ENCODE results near the gene BHMT2.

Gene BHMT2

DNA sequence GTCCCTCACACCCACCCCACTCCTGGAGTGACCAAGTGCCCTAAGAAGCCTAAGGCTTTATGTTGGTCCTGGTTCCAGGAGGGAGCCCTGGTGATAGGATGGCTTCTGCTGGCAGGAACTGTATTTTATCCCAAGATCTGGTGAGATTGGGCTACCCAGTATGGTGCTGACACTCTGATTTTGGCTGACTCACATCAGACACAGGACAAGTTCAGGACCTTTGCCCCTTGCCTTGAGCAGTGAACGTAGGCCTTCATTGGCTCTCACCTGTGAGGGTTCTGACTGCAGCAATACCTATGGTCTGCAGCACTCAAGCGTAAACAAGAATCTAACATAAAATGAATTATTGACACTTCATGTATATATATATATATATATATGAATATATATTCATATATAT is 67.1 kb downstream of the BHMT2 start:
- in situ Hi-C loops (cut with MboI; ENCODE audit: low sequenced_read_pairs, unreplicated experiment): loop anchor here (10.0 kb wide), 1 partner anchor 242 kb away; no protein-coding TSS in a partner anchor
- no peak for DNase-seq (ENCODE audit: low spot score)
- TF ChIP-seq, protein P1, sequence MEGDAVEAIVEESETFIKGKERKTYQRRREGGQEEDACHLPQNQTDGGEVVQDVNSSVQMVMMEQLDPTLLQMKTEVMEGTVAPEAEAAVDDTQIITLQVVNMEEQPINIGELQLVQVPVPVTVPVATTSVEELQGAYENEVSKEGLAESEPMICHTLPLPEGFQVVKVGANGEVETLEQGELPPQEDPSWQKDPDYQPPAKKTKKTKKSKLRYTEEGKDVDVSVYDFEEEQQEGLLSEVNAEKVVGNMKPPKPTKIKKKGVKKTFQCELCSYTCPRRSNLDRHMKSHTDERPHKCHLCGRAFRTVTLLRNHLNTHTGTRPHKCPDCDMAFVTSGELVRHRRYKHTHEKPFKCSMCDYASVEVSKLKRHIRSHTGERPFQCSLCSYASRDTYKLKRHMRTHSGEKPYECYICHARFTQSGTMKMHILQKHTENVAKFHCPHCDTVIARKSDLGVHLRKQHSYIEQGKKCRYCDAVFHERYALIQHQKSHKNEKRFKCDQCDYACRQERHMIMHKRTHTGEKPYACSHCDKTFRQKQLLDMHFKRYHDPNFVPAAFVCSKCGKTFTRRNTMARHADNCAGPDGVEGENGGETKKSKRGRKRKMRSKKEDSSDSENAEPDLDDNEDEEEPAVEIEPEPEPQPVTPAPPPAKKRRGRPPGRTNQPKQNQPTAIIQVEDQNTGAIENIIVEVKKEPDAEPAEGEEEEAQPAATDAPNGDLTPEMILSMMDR (IDR thresholded peaks at IDR 0.05; ENCODE audit: borderline replicate concordance, control extremely low read depth, extremely low read depth, insufficient read depth, missing control alignments): no peak

All from GM13976 (cell line).